Stimulated activated CD4-positive, alpha-beta T cell treated with anti-CD3 and anti-CD28 coated beads, Interleukin-4, amount 100 ng/mL, for 4 hours (primary cell): Measurements from ENCODE around the gene TMEM151A.
"Not testable (repeated sequence)": the region's sequence is repeated elsewhere in the genome, so short reads cannot be mapped to it uniquely, and the experiment has no call there.

Source experiments
- DNase-seq, 2 experiments: peaks; one replicate each; pipeline ENCODE4 v3.0.0-alpha.2; 2020

TMEM151A gene

GRCh38 chr11:66310324-66310723, 18.6 kb downstream of the TMEM151A start:
- DNase-seq, result no peak

GRCh38 chr11:66310803-66311440, 19.2 kb downstream of the TMEM151A start:
- not testable (repeated sequence) for DNase-seq

DNA sequence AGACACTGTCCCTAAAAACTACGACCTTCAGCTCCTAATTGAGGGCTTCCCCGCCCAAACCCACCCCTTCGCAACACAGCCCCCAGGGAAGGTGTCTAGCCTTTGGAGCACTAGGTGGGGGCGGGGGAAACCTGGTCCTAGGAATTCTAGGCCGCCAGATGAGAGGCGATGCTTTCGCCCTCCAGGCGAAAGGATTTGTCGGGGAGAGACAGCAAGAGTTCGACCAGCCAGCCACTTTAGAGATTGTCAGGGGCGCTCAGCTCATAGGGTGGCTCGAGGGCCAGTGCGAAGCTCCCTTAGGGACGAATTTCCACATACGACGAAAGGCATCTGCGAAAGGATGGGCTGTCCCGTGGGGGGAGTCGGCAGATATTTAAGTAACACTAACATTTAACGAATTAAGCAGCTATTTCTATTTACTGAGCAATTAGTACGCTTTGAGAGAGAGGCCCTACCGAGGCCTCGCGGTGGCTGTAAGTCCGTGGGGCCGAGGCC, 19.8 kb downstream of the TMEM151A start:
- DNase-seq, result no peak

GRCh38 chr11:66311965-66312548, 20.4 kb downstream of the TMEM151A start:
- DNase-seq, result peak; percentile 95 to 99

- DNase-seq, result peak; percentile 95 to 97
These were observed 21.0 kb downstream of the TMEM151A start for GRCh38 chr11:66312549-66313320.

GRCh38 chr11:66313321-66314185, 21.9 kb downstream of the TMEM151A start:
- DNase-seq, result no peak

GRCh38 chr11:66314186-66314501, 22.4 kb downstream of the TMEM151A start:
- DNase-seq, result no peak

DNA sequence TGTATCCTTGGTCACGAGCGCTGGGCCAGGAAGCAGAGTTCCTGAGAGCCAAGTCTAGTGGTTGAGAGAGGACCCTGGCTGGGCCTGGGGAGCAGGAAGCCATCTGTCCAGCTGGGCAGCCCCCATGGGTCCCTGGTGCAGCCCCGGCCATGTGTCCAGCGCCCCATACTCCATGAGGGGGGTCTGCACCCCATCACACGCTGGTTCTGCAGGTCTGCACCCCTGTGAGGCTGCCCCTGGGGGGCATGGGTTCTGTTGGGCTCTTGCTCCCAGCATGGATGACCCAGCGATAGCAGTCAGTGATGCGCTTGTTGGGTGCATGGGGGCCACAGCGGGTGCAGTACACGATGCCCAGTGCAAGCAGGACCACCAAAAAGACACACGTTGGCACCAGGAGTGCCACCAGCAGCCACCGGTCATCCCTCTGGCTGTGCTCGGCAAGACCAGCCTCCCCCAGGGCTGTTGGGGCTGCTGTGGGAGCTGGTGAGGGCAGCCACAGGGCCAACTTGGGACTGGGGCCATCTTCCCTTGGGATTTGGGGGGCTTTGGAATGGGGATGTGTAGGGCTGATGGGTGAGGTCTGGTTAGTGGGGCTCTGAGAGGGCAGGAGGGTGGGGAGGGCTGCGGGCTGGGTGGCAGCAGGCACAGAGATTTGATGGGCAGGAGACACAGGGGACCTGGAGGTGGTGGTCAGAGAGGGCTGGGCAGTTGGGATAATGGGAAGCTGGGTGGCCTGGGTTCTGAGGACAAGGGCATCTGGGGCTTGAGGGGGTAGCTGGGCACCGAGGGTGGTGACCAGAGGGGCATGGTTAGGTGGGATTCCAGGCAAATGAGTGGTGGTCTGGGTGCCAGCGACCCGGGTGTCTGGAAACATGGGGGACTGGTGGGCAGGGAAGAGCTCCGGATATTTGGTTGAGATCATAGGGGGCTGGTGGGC, 23.1 kb downstream of the TMEM151A start:
- DNase-seq, result no peak

DNA sequence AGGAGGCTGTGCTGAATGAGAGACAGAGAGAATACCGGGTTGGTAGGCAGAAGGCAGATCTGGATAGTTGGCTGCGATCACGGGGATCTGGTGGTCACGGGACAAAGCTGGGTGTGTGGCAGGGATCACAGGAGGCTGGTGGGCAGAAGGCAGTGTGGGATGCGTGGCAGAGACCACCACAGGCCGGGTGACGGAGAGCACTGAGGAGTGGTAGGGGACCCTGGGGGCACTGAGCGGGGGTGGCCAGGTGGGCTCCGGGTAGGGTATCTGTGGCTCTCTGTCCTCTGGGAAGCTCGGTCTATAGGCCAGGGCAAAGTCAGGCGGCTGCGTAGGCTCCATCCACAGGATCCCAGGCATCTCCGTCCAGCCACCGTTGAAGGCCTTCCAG, 23.8 kb downstream of the TMEM151A start:
- no peak for DNase-seq

- DNase-seq, result no peak
These were observed 24.5 kb downstream of the TMEM151A start for GRCh38 chr11:66315921-66316811.

DNA sequence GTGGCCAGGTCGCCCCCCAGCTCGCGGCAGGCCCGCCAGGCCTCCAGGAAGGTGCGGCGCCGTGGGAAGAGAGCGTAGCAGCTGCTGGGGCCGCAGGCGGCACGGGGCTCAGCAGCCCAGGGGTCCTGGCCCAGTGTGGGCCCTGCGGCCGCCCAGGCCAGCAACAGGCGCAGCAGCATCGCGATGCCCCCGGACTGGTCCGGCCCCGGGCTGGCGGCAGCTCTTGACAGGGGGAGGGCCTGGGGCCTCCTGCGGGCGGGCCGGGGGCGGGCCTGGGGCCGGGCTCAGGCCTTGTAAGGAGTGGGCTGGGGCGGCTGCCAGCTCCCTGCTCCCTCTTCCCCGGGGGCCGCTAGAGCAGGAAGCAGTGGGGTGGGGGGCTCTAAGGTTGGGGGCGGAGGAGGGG, 25.2 kb downstream of the TMEM151A start, which contains the start of gene CD248:
Gene CD248, minus strand, starts transcription at position 196 of the 403 bp plus-strand sequence. Its CDS starts 17 bp downstream, at position 179.
- no peak for DNase-seq

DNA sequence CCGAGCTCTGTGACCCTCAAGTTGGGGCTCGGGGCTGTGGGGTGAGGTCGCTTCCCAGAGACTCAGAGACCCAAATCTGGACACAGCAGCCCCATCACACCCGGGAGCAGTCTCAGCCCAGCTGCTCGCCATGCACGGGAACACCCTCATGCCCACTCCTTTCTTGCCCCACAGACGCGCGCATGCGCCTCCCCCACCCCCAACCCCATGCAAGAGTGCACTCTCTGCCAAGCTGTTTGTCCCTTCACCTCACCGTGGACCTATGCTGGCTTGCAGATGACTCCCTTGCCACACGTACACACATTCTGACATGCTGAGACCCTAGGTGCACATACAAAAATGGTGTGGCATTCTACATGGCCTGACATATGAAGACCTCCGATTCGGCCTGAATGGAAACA, 25.6 kb downstream of the TMEM151A start:
- DNase-seq, result peak in 1 of 2 experiments; percentile 33

- DNase-seq, result peak in 1 of 2 experiments; percentile 29
These were observed 26.3 kb downstream of the TMEM151A start for GRCh38 chr11:66317723-66318599.

GRCh38 chr11:66318600-66318970, 26.9 kb downstream of the TMEM151A start:
- DNase-seq, result no peak

- not testable (repeated sequence) for DNase-seq
These were observed 28.6 kb downstream of the TMEM151A start for GRCh38 chr11:66320289-66320688.

- not testable (repeated sequence) for DNase-seq
These were observed 29.1 kb downstream of the TMEM151A start for GRCh38 chr11:66320748-66321147.

- DNase-seq, result no peak
These were observed 29.9 kb downstream of the TMEM151A start for GRCh38 chr11:66321606-66322005.

GRCh38 chr11:66322732-66323427, 31.2 kb downstream of the TMEM151A start:
- DNase-seq, result no peak

GRCh38 chr11:66323684-66324083, 32.0 kb downstream of the TMEM151A start:
- no peak for DNase-seq
